Stimulated activated CD4-positive, alpha-beta T cell treated with anti-CD3 and anti-CD28 coated beads, Interleukin-12 subunit alpha, Interleukin-12 subunit beta, amount 100 ng/mL, for 4 hours (primary cell): Measurements from ENCODE around the gene AJUBA.

Source experiments
- DNase-seq: peaks from one replicate; pipeline ENCODE4 v3.0.0-alpha.2; 2020

The AJUBA gene

GRCh38 chr14:22929961-22930364, 52.4 kb downstream of the AJUBA start:
- DNase-seq: no peak

GRCh38 chr14:22929104-22929960, 53.0 kb downstream of the AJUBA start, which contains the start of gene PRMT5:
PRMT5 (minus strand) TSS chr14:22929376; CDS start chr14:22929361, 15 bp downstream.
- peak; percentile 95 for DNase-seq

DNA sequence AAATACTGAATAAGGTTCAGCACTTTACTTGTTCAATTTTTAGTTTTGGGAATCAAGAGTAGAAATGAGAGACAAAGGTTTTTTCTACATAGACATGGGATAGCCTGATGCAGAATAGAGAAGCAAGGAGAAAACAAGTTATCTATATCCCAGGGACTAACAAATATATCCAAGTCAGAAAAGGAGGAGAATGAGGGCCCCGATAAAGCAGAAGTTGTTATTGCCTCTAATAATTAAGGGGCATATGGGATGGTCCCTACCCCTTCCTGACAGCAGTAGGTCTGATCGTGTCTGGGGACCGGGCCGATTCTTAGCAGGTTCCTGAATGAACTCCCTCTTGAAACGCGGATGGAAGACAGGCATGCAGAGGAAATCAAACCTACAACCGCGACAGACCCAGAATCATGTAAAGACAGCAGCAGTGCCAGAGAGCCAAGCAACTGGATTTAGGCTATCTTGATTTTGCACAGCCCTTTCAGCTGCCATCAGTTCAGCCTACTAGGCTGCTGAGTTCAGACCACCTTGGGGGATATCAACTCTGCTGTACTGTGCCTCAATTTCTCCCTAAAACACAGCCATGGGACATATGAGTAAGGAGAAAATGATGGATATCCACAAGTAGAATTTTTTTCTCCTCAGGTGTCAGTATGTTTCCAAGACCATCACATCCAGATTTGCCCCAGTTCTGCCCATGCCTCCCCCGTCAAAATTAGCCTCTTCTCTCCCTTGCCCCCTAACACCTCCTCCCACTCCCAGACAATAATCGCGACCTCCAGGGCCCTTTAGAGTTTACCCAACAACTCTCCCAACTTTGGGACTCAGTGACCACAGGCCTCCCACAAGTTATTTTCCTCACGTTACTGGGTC, 53.9 kb downstream of the AJUBA start:
- DNase-seq: no peak

DNA sequence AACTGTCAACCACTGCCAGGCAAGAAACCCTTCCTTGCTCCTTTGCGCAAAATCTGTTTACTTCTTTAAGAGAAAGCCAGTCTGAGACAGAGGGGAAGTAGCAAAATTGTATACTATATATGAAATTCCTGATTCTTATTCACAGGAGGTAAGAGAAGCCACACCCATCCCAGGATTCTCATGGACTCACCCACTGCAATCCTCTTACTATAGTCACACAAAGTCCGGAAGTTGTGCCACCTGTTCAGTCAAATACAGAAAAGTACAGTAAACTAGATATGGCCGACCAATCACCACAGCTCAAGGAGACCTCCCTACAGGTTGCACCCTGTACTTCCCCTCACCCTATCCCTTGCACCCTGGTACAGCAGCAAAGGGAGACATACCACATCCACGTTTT, 56.0 kb downstream of the AJUBA start:
- no peak for DNase-seq

DNA sequence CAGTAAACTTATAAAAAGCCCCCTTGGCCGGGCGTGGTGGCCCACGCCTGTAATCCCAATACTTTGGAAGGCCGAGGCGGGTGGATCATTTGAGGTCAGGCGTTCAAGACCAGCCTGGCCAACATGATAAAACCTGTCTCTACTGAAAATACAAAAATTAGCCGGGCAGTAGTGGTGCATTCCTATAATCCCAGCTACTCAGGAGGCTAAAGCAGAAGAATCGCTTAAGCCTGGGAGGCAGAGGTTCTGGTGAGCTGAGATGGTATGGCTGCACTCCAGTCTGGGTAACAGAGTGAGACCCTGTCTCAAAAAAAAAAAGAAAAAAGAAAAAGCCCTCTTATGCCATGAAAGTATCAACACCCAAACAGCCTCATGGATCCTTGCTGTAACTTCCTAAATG, 56.8 kb downstream of the AJUBA start:
- no peak for DNase-seq

DNA sequence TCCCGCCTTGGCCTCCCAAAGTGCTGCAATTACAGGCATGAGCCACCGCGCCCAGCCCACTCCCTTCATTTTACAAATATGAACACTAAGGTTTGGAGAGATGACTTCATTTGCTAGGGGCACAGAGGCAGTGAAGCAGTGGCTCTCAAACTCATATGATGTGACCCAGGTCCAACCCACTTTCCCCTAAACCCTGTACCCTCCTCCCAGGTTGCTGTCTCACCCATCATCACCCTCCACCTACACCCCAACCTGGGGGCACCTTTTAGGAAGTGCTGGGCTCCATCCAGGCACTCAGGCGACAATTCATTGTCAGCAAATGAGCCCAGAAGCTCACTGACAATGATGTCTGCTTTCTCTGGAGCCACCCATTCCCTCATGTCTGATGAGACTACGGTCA, 58.6 kb downstream of the AJUBA start:
- no peak for DNase-seq

DNA sequence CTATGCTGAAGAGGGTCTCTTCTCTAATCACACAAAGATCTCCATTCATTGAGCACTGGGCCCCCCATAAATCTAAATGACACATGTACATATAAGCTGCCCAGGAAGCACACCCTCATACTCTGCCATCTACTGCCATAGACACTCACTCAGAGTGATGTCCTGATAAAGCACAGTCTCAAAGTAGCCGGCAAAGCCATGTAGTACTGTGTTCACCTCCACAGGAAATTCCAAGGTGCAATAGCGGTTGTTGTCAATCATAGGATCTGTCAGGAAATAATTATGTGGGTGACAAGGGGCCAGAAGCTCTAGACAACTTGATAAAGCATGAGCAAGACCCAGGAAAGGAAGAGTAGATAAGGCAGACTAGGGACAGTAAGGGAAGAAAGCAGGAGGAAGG, 60.1 kb downstream of the AJUBA start:
- no peak for DNase-seq
